Activated CD4-positive, alpha-beta memory T cell treated with anti-CD3 and anti-CD28 coated beads for 36 hours (primary cell): Measurements from ENCODE around the gene REXO1. TPM values are rescaled to one million over a fixed set of nuclear protein-coding genes. Genes with fewer than 3 reads are reported as not detected.
A peak's percentile ranks its signal among the peaks of the same experiment; 100 is the strongest.
"Not testable (repeated sequence)": the region's sequence is repeated elsewhere in the genome, so short reads cannot be mapped to it uniquely, and the experiment has no call there.

ENCODE experiments used
- CTCF ChIA-PET: fragments of 350-600 bp; sonication (Branson Sonifier 250); formaldehyde crosslinking; loops from one replicate; lab custom pipeline; 2021; ENCODE audit warnings: antibody characterized with exemption, inconsistent platforms; lab: Charles Lee
- POLR2A ChIA-PET: fragments of 350-600 bp; sonication (Branson Sonifier 250); formaldehyde crosslinking; loops from one replicate; lab custom pipeline; 2021; ENCODE audit warnings: antibody characterized with exemption; lab: Charles Lee
- DNase-seq: peaks from one replicate; pipeline ENCODE4 v3.0.0-alpha.2; 2020
- H3K27ac Mint-ChIP-seq: one replicate; pipeline ENCODE4 v1.8.0; 2021; ENCODE audit warnings: mixed read lengths
- H3K27me3 Mint-ChIP-seq: one replicate; pipeline ENCODE4 v1.8.0; 2021; ENCODE audit warnings: mixed read lengths
- H3K36me3 Mint-ChIP-seq: one replicate; pipeline ENCODE4 v1.8.0; 2021; ENCODE audit warnings: mixed read lengths
- H3K4me1 Mint-ChIP-seq: one replicate; pipeline ENCODE4 v1.8.0; 2021; ENCODE audit warnings: low read depth, mixed read lengths
- H3K4me3 Mint-ChIP-seq: one replicate; pipeline ENCODE4 v1.8.0; 2021; ENCODE audit warnings: mild to moderate bottlenecking, mixed read lengths
- H3K9me3 Mint-ChIP-seq: one replicate; pipeline ENCODE4 v1.8.0; 2021; ENCODE audit warnings: mixed read lengths
- intact Hi-C: fragments of 100-400 bp; cut with micrococcal nuclease; formaldehyde crosslinking; loops from one replicate; pipeline ENCODE4 v1.15.1; 2023
- total RNA-seq, 2 experiments: library from RNA; stranded (reverse); gene quantifications; one replicate each; pipeline ENCODE4 v1.2.3, GENCODE V29; 2021

The REXO1 gene
- total RNA-seq, 2 experiments from 2014 or later, result 41.9 to 45.3 TPM

- Mint-ChIP-seq H3K4me3 (no peak overlapping the region), H3K9me3 (no peaks in the 10 kb centered on the region), H3K36me3 (no peaks in the 10 kb centered on the region), H3K4me1 (no peaks in the 10 kb centered on the region), H3K27ac (no peak overlapping the region), H3K27me3 (no peaks in the 10 kb centered on the region)
- CTCF ChIA-PET, result interaction anchor here (1.3 kb wide), 1 partner anchor 21 kb away, joined by 4 read pairs; no protein-coding TSS in a partner anchor
- POLR2A ChIA-PET, result no interaction called here
- intact Hi-C loops, result no loop called here
- no peak for DNase-seq
These were observed 43.4 kb downstream of the REXO1 start for GRCh38 chr19:1804858-1805257.

GRCh38 chr19:1799695-1800342 lies 48.5 kb downstream of the REXO1 start:
- peaks cover 3% of the 10 kb centered on the region for H3K4me1 Mint-ChIP-seq
- no peaks in the 10 kb centered on the region for H3K36me3 Mint-ChIP-seq
- CTCF ChIA-PET, result interaction anchor here (2.7 kb wide), 1 partner anchor 26 kb away, joined by 12 read pairs; no protein-coding TSS in a partner anchor
- POLR2A ChIA-PET, result no interaction called here
- H3K27ac Mint-ChIP-seq, result no peak overlapping the region
- no peaks in the 10 kb centered on the region for H3K9me3 Mint-ChIP-seq
- peaks cover 8% of the 10 kb centered on the region for H3K27me3 Mint-ChIP-seq
- intact Hi-C loops, result no loop called here
- DNase-seq, result no peak
- H3K4me3 Mint-ChIP-seq, result no peak overlapping the region

- H3K9me3 Mint-ChIP-seq, H3K4me3 Mint-ChIP-seq, intact Hi-C loops, DNase-seq, H3K36me3 Mint-ChIP-seq, POLR2A ChIA-PET, H3K27ac Mint-ChIP-seq, H3K4me1 Mint-ChIP-seq: not testable (repeated sequence)
- peaks cover 15% of the 10 kb centered on the region for H3K27me3 Mint-ChIP-seq
- CTCF ChIA-PET, result interaction anchor here (0.6 to 1.8 kb wide), 2 partner anchors 11 to 251 kb away, joined by 3 to 6 read pairs; no protein-coding TSS in a partner anchor
These were observed 51.0 kb downstream of the REXO1 start for GRCh38 chr19:1797313-1797712.

- CTCF ChIA-PET, result interaction anchor here (0.6 to 1.1 kb wide), 4 partner anchors 10 to 250 kb away, joined by 3 to 4 read pairs (median 4); no protein-coding TSS in a partner anchor
- peaks cover 3% of the 10 kb centered on the region for H3K4me1 Mint-ChIP-seq
- POLR2A ChIA-PET, result no interaction called here
These were observed 51.7 kb downstream of the REXO1 start for GRCh38 chr19:1796395-1797142.

GRCh38 chr19:1794424-1795172 lies 53.7 kb downstream of the REXO1 start:
- POLR2A ChIA-PET, result no interaction called here
- no peak overlapping the region for H3K27ac Mint-ChIP-seq

More at GRCh38 chr19:1796395-1797142, 51.7 kb downstream of the REXO1 start:
- Mint-ChIP-seq H3K36me3 (no peaks in the 10 kb centered on the region), H3K27ac (no peak overlapping the region), H3K27me3 (peaks cover 15% of the 10 kb centered on the region), H3K9me3 (no peaks in the 10 kb centered on the region), H3K4me3 (no peak overlapping the region)
- intact Hi-C loops, result no loop called here
- DNase-seq, result no peak

GRCh38 chr19:1791879-1792278 lies 56.4 kb downstream of the REXO1 start:
- peaks cover 3% of the 10 kb centered on the region for H3K4me1 Mint-ChIP-seq
- H3K9me3 Mint-ChIP-seq, result no peaks in the 10 kb centered on the region
- DNase-seq, result no peak
- H3K4me3 Mint-ChIP-seq, result no peak overlapping the region
- ChIA-PET CTCF (interaction anchor here (0.7 to 4.2 kb wide), 3 partner anchors 10 to 235 kb away, joined by 4 to 32 read pairs (median 5); no protein-coding TSS in a partner anchor), POLR2A (no interaction called here)
- H3K27me3 Mint-ChIP-seq, result peaks cover 13% of the 10 kb centered on the region
- intact Hi-C loops, result no loop called here
- H3K36me3 Mint-ChIP-seq, result no peaks in the 10 kb centered on the region
- no peak overlapping the region for H3K27ac Mint-ChIP-seq

More at GRCh38 chr19:1794424-1795172, 53.7 kb downstream of the REXO1 start:
- intact Hi-C loops, result no loop called here
- Mint-ChIP-seq H3K27me3 (peaks cover 15% of the 10 kb centered on the region), H3K4me1 (peaks cover 3% of the 10 kb centered on the region), H3K36me3 (no peaks in the 10 kb centered on the region), H3K9me3 (no peaks in the 10 kb centered on the region), H3K4me3 (no peak overlapping the region)
- CTCF ChIA-PET, result interaction anchor here (1.2 to 4.2 kb wide), 7 partner anchors 13 to 248 kb away, joined by 3 to 32 read pairs (median 8); no protein-coding TSS in a partner anchor
- peak; percentile 22 for DNase-seq

GRCh38 chr19:1790054-1790792 lies 58.1 kb downstream of the REXO1 start:
- no peak overlapping the region for H3K27ac Mint-ChIP-seq
- no peak overlapping the region for H3K4me3 Mint-ChIP-seq
- H3K27me3 Mint-ChIP-seq, result peaks cover 8% of the 10 kb centered on the region
- no peaks in the 10 kb centered on the region for H3K9me3 Mint-ChIP-seq
- H3K4me1 Mint-ChIP-seq, result no peaks in the 10 kb centered on the region
- no peak for DNase-seq
- ChIA-PET POLR2A (no interaction called here), CTCF (interaction anchor here (1.3 to 1.6 kb wide), 3 partner anchors 19 to 36 kb away, joined by 5 to 6 read pairs (median 6); no protein-coding TSS in a partner anchor)
- intact Hi-C loops, result no loop called here
- no peaks in the 10 kb centered on the region for H3K36me3 Mint-ChIP-seq

- CTCF ChIA-PET, result interaction anchor here (1.3 to 1.6 kb wide), 4 partner anchors 9 to 37 kb away, joined by 4 to 6 read pairs (median 6); no protein-coding TSS in a partner anchor
- peaks cover 5% of the 10 kb centered on the region for H3K27me3 Mint-ChIP-seq
- H3K4me3 Mint-ChIP-seq, result no peak overlapping the region
- intact Hi-C loops, result loop anchor here (2.0 kb wide), 1 partner anchor 23 kb away; the partner anchor contains the start of gene ATP8B3
- no peaks in the 10 kb centered on the region for H3K36me3 Mint-ChIP-seq
- no peaks in the 10 kb centered on the region for H3K9me3 Mint-ChIP-seq
- no peaks in the 10 kb centered on the region for H3K4me1 Mint-ChIP-seq
- H3K27ac Mint-ChIP-seq, result no peak overlapping the region
- DNase-seq, result no peak
- POLR2A ChIA-PET, result no interaction called here
These were observed 58.8 kb downstream of the REXO1 start for GRCh38 chr19:1789261-1790041.

- DNase-seq, result no peak
- H3K9me3 Mint-ChIP-seq, result no peaks in the 10 kb centered on the region
- no peaks in the 10 kb centered on the region for H3K36me3 Mint-ChIP-seq
- POLR2A ChIA-PET, result no interaction called here
- intact Hi-C loops, result no loop called here
- H3K4me1 Mint-ChIP-seq, result no peaks in the 10 kb centered on the region
- CTCF ChIA-PET, result interaction anchor here (0.9 to 1.9 kb wide), 4 partner anchors 8 to 42 kb away, joined by 3 to 11 read pairs (median 4); no protein-coding TSS in a partner anchor
- no peak overlapping the region for H3K4me3 Mint-ChIP-seq
- peaks cover 17% of the 10 kb centered on the region for H3K27me3 Mint-ChIP-seq
- H3K27ac Mint-ChIP-seq, result no peak overlapping the region
These were observed 61.2 kb downstream of the REXO1 start for GRCh38 chr19:1787116-1787515.

- POLR2A ChIA-PET, result no interaction called here
- Mint-ChIP-seq H3K4me1 (no peaks in the 10 kb centered on the region), H3K9me3 (peaks cover 2% of the 10 kb centered on the region), H3K27me3 (peaks cover 17% of the 10 kb centered on the region), H3K4me3 (no peak overlapping the region), H3K27ac (no peak overlapping the region), H3K36me3 (no peaks in the 10 kb centered on the region)
- no peak for DNase-seq
- intact Hi-C loops, result no loop called here
- CTCF ChIA-PET, result interaction anchor here (0.7 to 1.9 kb wide), 5 partner anchors 10 to 49 kb away, joined by 3 to 4 read pairs (median 3); no protein-coding TSS in a partner anchor
These were observed 61.6 kb downstream of the REXO1 start for GRCh38 chr19:1786668-1787067.
